ENCODE results near the gene ZRANB3. TPM values are rescaled to one million over a fixed set of nuclear protein-coding genes. Genes with fewer than 3 reads are reported as not detected.

ZRANB3 gene
- total RNA-seq (1 to 10 TPM; 1.2 to 4.1 (median 1.5) TPM), polyA plus RNA-seq (1 to 10 TPM in 1 of 2 donors, under 1 TPM in 1; 0.69 to 1.7 TPM)
- long read RNA-seq, donor 1, partial matches to known transcripts: 0 of 2 reads
- long read RNA-seq, donor 1, other reads (novel, unspliced or antisense): 2 of 2 reads
- long read RNA-seq, donor 2, full-length matches to known transcripts: 1 of 3 reads
- long read RNA-seq, donor 2, partial matches to known transcripts: 0 of 3 reads
- long read RNA-seq, donor 2, other reads (novel, unspliced or antisense): 2 of 3 reads
- long read RNA-seq, donor 3, partial matches to known transcripts: 0 of 3 reads
- long read RNA-seq, donor 3, other reads (novel, unspliced or antisense): 3 of 3 reads

GRCh38 chr2:135530313-135531230 lies at the start of gene ZRANB3:
ZRANB3 (minus strand) TSS chr2:135531218.
- Histone ChIP-seq H3K36me3 (no peaks in the 10 kb centered on the region), H3K4me1 (peaks cover 0 to 21% (median 7%) of the 10 kb centered on the region in 12 donors), H3K9me3 (no peaks in the 10 kb centered on the region), H3K27me3 (no peaks in the 10 kb centered on the region), H3K4me3 (peak within 1 kb of the TSS; percentile 61 to 92 (median 80)), H3K27ac (peak within 1 kb of the TSS; percentile 82 to 97 (median 93))
- peak; percentile 91 to 96 (median 95) for DNase-seq
- intact Hi-C loops (cut with DNase I): loop anchor here in 4 of 10 donors (2.0 to 10.0 kb wide), 6 partner anchors 210 to 613 kb away; partner anchors contain the start of genes UBXN4 (in 4 of the 4), CCNT2 (in 3 of the 4) and RAB3GAP1 (in 2 of the 4)
- WGBS, 4 donors: 0% methylated on average over 46 of the region's 46 CpGs
- TF ChIP-seq POLR2A (IDR thresholded peaks at IDR 0.05) (no peak), CTCF (IDR thresholded peaks at IDR 0.05) (no peak)
- peak; percentile 90 to 94 (median 92) for ATAC-seq

GRCh38 chr2:135573620-135574019 lies 42.6 kb upstream of the ZRANB3 start:
- Histone ChIP-seq H3K4me3 (no peak overlapping the region), H3K36me3 (peaks cover 0 to 15% (median 4%) of the 10 kb centered on the region in 9 donors), H3K4me1 (no peaks in the 10 kb centered on the region), H3K27me3 (no peaks in the 10 kb centered on the region), H3K27ac (no peak overlapping the region), H3K9me3 (no peaks in the 10 kb centered on the region)
- DNase-seq (no peak), ATAC-seq (no peak)
- TF ChIP-seq POLR2A (IDR thresholded peaks at IDR 0.05) (no peak), CTCF (IDR thresholded peaks at IDR 0.05) (no peak)
- 97 to 100% (median 98%) methylated on average over 1 of the region's 1 CpG for WGBS, 4 donors
- intact Hi-C loops (cut with DNase I): no loop called here

- no peaks in the 10 kb centered on the region for H3K27me3 ChIP-seq
- H3K9me3 ChIP-seq: no peaks in the 10 kb centered on the region
- no peak for TF ChIP-seq POLR2A (IDR thresholded peaks at IDR 0.05)
- TF ChIP-seq CTCF (IDR thresholded peaks at IDR 0.05): no peak
- intact Hi-C loops (cut with DNase I): no loop called here
- no peaks in the 10 kb centered on the region for H3K4me1 ChIP-seq
- no peak for ATAC-seq
- peaks cover 0 to 15% (median 4%) of the 10 kb centered on the region in 9 donors for H3K36me3 ChIP-seq
- WGBS, 4 donors: 90 to 93% (median 92%) methylated on average over 2 of the region's 2 CpGs
- H3K4me3 ChIP-seq: no peak overlapping the region
- DNase-seq: no peak
- no peak overlapping the region for H3K27ac ChIP-seq
Observed at GRCh38 chr2:135570884-135571283, 39.9 kb upstream of the ZRANB3 start.

GRCh38 chr2:135563793-135564192 lies 32.8 kb upstream of the ZRANB3 start:
- no peaks in the 10 kb centered on the region for H3K9me3 ChIP-seq
- ATAC-seq: no peak
- peaks cover 0 to 6% (median 0%) of the 10 kb centered on the region in 9 donors for H3K36me3 ChIP-seq
- no peak overlapping the region for H3K4me3 ChIP-seq
- intact Hi-C loops (cut with DNase I): no loop called here
- peaks cover 0 to 7% (median 0%) of the 10 kb centered on the region in 12 donors for H3K4me1 ChIP-seq
- no peak overlapping the region for H3K27ac ChIP-seq
- H3K27me3 ChIP-seq: no peaks in the 10 kb centered on the region
- 91 to 94% (median 93%) methylated on average over 4 of the region's 4 CpGs for WGBS, 4 donors
- DNase-seq: no peak
- TF ChIP-seq POLR2A (IDR thresholded peaks at IDR 0.05) (no peak), CTCF (IDR thresholded peaks at IDR 0.05) (no peak)

Data from heart left ventricle (tissue), 16 donors.